DOHH2 (cell line): Measurements from ENCODE around the gene RETREG1.

Experiments used
- EZH2phosphoT487 ChIP-seq: fragments of 200-600 bp; sonication (generic); IDR thresholded peaks from 2 replicates; pipeline ENCODE4 v1.6.1; 2017; ENCODE audit warnings: borderline replicate concordance, mild to moderate bottlenecking, antibody characterized with exemption, low read length, moderate library complexity, mixed read lengths
- TF ChIP-seq, protein P1 (sequence below): fragments of 200-600 bp; sonication (generic); IDR thresholded peaks from one replicate; pipeline ENCODE4 v1.5.1; 2014; ENCODE audit warnings: antibody characterized with exemption, mild to moderate bottlenecking, low read depth, low read length; ENCODE audit not compliant: poor library complexity, severe bottlenecking

DNA sequence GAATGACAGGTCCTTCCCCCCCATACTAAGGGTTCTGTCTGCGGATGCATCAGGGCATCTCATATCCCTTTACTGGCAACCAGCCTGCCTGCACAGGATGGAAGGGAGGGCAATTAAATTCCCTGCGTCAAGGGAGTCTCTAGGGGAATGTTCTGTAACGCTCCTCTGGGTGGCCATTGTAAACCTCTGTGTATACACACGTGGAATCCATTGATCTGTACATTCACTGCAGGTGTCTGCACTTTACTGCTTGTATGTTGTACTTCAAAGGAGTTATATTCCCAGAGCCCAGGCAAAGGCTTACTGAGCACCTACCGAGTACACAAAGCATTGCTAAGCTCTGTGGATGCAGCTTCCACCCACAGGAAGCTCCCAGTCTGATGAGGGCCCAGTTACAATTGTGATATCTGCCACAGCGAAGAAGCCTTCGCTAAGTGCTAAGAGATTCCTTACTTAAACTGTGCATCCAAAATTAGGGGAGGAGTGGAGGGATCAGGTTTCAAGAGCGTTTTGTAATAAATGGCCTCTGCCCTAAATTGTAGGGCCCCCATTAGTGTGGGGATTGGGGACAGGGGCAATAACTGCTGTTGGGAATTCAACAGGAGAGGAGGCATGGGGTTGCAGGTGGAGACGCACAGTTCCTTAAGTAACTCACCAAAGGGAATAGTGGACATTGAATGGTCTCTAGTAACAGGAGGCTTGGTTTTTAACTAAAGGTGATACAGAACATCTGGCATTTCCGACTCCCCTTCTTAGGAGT, 1.5 kb upstream of the RETREG1 start:
- TF ChIP-seq, protein P1, sequence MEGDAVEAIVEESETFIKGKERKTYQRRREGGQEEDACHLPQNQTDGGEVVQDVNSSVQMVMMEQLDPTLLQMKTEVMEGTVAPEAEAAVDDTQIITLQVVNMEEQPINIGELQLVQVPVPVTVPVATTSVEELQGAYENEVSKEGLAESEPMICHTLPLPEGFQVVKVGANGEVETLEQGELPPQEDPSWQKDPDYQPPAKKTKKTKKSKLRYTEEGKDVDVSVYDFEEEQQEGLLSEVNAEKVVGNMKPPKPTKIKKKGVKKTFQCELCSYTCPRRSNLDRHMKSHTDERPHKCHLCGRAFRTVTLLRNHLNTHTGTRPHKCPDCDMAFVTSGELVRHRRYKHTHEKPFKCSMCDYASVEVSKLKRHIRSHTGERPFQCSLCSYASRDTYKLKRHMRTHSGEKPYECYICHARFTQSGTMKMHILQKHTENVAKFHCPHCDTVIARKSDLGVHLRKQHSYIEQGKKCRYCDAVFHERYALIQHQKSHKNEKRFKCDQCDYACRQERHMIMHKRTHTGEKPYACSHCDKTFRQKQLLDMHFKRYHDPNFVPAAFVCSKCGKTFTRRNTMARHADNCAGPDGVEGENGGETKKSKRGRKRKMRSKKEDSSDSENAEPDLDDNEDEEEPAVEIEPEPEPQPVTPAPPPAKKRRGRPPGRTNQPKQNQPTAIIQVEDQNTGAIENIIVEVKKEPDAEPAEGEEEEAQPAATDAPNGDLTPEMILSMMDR: no peak
- TF ChIP-seq EZH2phosphoT487: no peak
